Measurements from ENCODE around the gene OOSP2. TPM values are rescaled to one million over a fixed set of nuclear protein-coding genes. Genes with fewer than 3 reads are reported as not detected.

Gene OOSP2
- total RNA-seq, 1 experiment from 2014 or later: not detected

DNA sequence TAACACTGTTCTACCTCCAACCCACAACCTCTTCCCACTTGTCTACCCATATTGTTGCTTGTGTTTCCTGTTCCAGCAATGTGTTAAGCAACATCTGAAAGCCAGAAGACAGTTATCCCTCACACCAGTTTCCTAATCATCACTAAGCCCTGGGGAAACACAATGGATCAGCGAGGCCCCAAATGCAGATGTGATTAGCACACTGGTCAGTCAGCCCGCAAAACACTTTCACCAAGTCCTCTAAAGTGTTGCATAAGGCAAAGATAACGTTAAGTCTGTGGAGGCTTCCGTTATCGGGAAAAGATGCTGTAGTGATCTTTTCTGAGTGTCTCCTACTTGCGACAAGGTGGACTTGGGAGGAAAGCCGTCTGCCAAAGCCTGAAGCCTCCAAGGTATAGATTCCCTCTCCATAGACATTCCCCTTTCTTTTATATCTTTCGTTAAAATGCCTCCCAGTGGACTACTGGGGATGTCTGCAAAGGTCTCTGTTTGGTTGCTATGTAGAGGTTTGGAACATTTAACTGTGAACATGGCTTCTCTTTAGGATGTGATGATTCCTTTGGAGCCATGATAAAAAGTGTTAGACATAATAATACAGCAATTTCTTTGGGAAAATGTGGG lies 16.2 kb downstream of the OOSP2 start, which contains the start of gene MS4A3:
Gene MS4A3 (plus strand): TSS at position 317 of the 621 bp plus-strand sequence. CDS start 4,496 bp downstream, outside the sequence.
- ATAC-seq: no peak
- intact Hi-C loops (cut with micrococcal nuclease; ENCODE audit: unreplicated experiment) (no loop called here), in situ Hi-C loops (cut with HindIII; ENCODE audit: low pct_unique_long_range_greater_than_20kb, low sequenced_read_pairs) (no loop called here)
- H3K4me1 ChIP-seq (ENCODE audit: control insufficient read depth, insufficient read depth, low read length): no peaks in the 10 kb centered on the region
- H3K9me3 ChIP-seq (ENCODE audit: control insufficient read depth, insufficient read depth, low read depth, low read length): no peaks in the 10 kb centered on the region
- DNase-seq (ENCODE audit: low read depth, low spot score): no peak
- no peak for TF ChIP-seq POLR2AphosphoS5 (IDR thresholded peaks at IDR 0.05; ENCODE audit: low read depth, low read length)
- no peak for TF ChIP-seq TCF7L2 (IDR thresholded peaks at IDR 0.05; ENCODE audit: low read depth, low read length)
- no peak for TF ChIP-seq SIN3A (IDR thresholded peaks at IDR 0.05; ENCODE audit: borderline replicate concordance, insufficient read depth, low read depth, low read length)
- TF ChIP-seq, protein P1, sequence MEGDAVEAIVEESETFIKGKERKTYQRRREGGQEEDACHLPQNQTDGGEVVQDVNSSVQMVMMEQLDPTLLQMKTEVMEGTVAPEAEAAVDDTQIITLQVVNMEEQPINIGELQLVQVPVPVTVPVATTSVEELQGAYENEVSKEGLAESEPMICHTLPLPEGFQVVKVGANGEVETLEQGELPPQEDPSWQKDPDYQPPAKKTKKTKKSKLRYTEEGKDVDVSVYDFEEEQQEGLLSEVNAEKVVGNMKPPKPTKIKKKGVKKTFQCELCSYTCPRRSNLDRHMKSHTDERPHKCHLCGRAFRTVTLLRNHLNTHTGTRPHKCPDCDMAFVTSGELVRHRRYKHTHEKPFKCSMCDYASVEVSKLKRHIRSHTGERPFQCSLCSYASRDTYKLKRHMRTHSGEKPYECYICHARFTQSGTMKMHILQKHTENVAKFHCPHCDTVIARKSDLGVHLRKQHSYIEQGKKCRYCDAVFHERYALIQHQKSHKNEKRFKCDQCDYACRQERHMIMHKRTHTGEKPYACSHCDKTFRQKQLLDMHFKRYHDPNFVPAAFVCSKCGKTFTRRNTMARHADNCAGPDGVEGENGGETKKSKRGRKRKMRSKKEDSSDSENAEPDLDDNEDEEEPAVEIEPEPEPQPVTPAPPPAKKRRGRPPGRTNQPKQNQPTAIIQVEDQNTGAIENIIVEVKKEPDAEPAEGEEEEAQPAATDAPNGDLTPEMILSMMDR (IDR thresholded peaks at IDR 0.05): no peak
- TF ChIP-seq, protein P2, sequence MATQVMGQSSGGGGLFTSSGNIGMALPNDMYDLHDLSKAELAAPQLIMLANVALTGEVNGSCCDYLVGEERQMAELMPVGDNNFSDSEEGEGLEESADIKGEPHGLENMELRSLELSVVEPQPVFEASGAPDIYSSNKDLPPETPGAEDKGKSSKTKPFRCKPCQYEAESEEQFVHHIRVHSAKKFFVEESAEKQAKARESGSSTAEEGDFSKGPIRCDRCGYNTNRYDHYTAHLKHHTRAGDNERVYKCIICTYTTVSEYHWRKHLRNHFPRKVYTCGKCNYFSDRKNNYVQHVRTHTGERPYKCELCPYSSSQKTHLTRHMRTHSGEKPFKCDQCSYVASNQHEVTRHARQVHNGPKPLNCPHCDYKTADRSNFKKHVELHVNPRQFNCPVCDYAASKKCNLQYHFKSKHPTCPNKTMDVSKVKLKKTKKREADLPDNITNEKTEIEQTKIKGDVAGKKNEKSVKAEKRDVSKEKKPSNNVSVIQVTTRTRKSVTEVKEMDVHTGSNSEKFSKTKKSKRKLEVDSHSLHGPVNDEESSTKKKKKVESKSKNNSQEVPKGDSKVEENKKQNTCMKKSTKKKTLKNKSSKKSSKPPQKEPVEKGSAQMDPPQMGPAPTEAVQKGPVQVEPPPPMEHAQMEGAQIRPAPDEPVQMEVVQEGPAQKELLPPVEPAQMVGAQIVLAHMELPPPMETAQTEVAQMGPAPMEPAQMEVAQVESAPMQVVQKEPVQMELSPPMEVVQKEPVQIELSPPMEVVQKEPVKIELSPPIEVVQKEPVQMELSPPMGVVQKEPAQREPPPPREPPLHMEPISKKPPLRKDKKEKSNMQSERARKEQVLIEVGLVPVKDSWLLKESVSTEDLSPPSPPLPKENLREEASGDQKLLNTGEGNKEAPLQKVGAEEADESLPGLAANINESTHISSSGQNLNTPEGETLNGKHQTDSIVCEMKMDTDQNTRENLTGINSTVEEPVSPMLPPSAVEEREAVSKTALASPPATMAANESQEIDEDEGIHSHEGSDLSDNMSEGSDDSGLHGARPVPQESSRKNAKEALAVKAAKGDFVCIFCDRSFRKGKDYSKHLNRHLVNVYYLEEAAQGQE (IDR thresholded peaks at IDR 0.05; ENCODE audit: insufficient read depth in 1 of 2, low read depth in 2 of 2, low read length in 1 of 2): no peak
- H3K4me3 ChIP-seq (ENCODE audit: low read depth in 2 of 2, low read length in 2 of 2): no peak within 1 kb of the TSS
- BruUV-seq (replicated peaks): no TSS peak
- H3K27me3 ChIP-seq (ENCODE audit: control insufficient read depth, insufficient read depth, low read length): no peaks in the 10 kb centered on the region
- H3K36me3 ChIP-seq (ENCODE audit: control insufficient read depth, insufficient read depth, low read length): no peaks in the 10 kb centered on the region
- ChIA-PET CTCF (no interaction called here), POLR2A (no interaction called here)
- no peak within 1 kb of the TSS for H3K27ac ChIP-seq (ENCODE audit: low read length)

DNA sequence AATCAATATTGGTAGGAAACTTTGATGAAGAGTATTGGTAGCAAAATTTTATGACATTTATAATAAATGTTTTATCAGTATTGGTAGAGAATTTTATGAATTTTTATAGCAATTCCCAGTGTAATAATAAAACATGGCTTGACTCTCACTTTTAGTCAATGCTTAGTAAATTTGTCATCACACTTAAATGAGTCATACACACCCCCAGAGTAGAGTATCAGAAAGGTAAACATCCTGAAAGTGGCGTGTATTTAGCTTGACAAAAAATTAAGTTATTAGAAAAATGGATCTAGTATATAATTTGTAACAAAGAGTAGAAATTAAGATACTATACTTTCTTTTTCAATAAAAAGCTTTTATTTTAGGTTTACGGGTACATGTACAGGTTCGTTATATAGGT lies 18.8 kb downstream of the OOSP2 start:
- intact Hi-C loops (cut with micrococcal nuclease; ENCODE audit: unreplicated experiment): no loop called here
- no peaks in the 10 kb centered on the region for H3K36me3 ChIP-seq (ENCODE audit: control insufficient read depth, insufficient read depth, low read length)
- H3K9me3 ChIP-seq (ENCODE audit: control insufficient read depth, insufficient read depth, low read depth, low read length): no peaks in the 10 kb centered on the region
- no peak for ATAC-seq
- H3K4me3 ChIP-seq (ENCODE audit: low read depth in 2 of 2, low read length in 2 of 2): no peak overlapping the region
- no peak overlapping the region for H3K27ac ChIP-seq (ENCODE audit: low read length)
- DNase-seq (ENCODE audit: low read depth, low spot score): no peak
- no peaks in the 10 kb centered on the region for H3K4me1 ChIP-seq (ENCODE audit: control insufficient read depth, insufficient read depth, low read length)
- ChIA-PET CTCF (no interaction called here), POLR2A (no interaction called here)
- H3K27me3 ChIP-seq (ENCODE audit: control insufficient read depth, insufficient read depth, low read length): no peaks in the 10 kb centered on the region
- no TSS peak for BruUV-seq (replicated peaks)
- TF ChIP-seq, protein P2 (IDR thresholded peaks at IDR 0.05; ENCODE audit: insufficient read depth in 1 of 2, low read depth in 2 of 2, low read length in 1 of 2): no peak
- TF ChIP-seq, protein P1 (IDR thresholded peaks at IDR 0.05): no peak
- no peak for TF ChIP-seq SIN3A (IDR thresholded peaks at IDR 0.05; ENCODE audit: borderline replicate concordance, insufficient read depth, low read depth, low read length)
- TF ChIP-seq POLR2AphosphoS5 (IDR thresholded peaks at IDR 0.05; ENCODE audit: low read depth, low read length): no peak
- no peak for TF ChIP-seq TCF7L2 (IDR thresholded peaks at IDR 0.05; ENCODE audit: low read depth, low read length)
- in situ Hi-C loops (cut with HindIII; ENCODE audit: low pct_unique_long_range_greater_than_20kb, low sequenced_read_pairs): no loop called here

Measured in Panc1 (cell line).